Stomach (tissue), 4 donors: Measurements from ENCODE around the gene SHE.
A peak's percentile ranks its signal among the peaks of the same experiment; 100 is the strongest.

ENCODE experiments used
- POLR2AphosphoS5 ChIP-seq, 3 donors: sonication (generic); formaldehyde crosslinking; IDR thresholded peaks; one replicate each; pipeline ENCODE4 v1.6.1; 2016; ENCODE audit warnings: antibody characterized with exemption in 3 of 3
- TF ChIP-seq, protein P1 (sequence below), 7 experiments: fragments of 450-650 bp in 4 of 7; fragments of 200-600 bp in 3 of 7; sonication (generic) in 3 of 7; IDR thresholded peaks; one replicate each; pipeline ENCODE4 v1.5.1; 2016 to 2019; ENCODE audit warnings: antibody characterized with exemption in 7 of 7, control low read depth in 2 of 7, mild to moderate bottlenecking in 1 of 7

DNA sequence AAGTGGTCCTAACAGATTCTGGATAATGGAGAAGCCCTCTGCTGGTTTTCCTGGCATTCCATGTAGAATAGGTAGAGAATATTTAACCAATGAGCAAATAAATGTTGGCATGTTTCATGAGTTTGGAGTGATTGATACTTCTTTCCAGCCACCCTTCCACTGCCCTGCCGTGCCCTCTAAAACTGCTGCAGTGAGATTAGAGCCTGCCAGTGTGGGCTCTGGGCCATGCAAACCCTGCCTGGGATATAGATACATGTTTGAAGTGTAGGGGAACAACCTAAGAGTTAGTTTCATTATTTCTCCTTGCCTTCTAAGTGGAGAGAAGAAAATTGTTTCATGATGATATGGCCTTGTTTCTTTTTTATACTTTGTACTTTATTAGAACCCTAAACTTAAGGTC lies 45.8 kb upstream of the SHE start:
- TF ChIP-seq, protein P1, sequence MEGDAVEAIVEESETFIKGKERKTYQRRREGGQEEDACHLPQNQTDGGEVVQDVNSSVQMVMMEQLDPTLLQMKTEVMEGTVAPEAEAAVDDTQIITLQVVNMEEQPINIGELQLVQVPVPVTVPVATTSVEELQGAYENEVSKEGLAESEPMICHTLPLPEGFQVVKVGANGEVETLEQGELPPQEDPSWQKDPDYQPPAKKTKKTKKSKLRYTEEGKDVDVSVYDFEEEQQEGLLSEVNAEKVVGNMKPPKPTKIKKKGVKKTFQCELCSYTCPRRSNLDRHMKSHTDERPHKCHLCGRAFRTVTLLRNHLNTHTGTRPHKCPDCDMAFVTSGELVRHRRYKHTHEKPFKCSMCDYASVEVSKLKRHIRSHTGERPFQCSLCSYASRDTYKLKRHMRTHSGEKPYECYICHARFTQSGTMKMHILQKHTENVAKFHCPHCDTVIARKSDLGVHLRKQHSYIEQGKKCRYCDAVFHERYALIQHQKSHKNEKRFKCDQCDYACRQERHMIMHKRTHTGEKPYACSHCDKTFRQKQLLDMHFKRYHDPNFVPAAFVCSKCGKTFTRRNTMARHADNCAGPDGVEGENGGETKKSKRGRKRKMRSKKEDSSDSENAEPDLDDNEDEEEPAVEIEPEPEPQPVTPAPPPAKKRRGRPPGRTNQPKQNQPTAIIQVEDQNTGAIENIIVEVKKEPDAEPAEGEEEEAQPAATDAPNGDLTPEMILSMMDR (IDR thresholded peaks at IDR 0.05), result no peak
- peak in 1 of 3 donors; percentile 27 for TF ChIP-seq POLR2AphosphoS5 (IDR thresholded peaks at IDR 0.05)
